Skeletal muscle satellite cell (primary cell): ENCODE data around the gene OAS3.

Experiments
- H3K27me3 ChIP-seq: 2 replicates; pipeline ENCODE4 v1.7.0; 2013; ENCODE audit warnings: low read length; ENCODE audit not compliant: control insufficient read depth, insufficient read depth
- H3K36me3 ChIP-seq: 2 replicates; pipeline ENCODE4 v1.7.0; 2013; ENCODE audit warnings: mild to moderate bottlenecking, control low read depth, low read length; ENCODE audit not compliant: insufficient read depth
- H3K4me1 ChIP-seq: 2 replicates; pipeline ENCODE4 v1.7.0; 2013; ENCODE audit warnings: low read length; ENCODE audit not compliant: control insufficient read depth, insufficient read depth
- H3K4me2 ChIP-seq: 2 replicates; pipeline ENCODE4 v1.7.0; 2013; ENCODE audit warnings: mild to moderate bottlenecking, low read length
- H3K4me3 ChIP-seq: 2 replicates; pipeline ENCODE4 v1.7.0; 2013; ENCODE audit warnings: low read length
- H3K9ac ChIP-seq: 2 replicates; pipeline ENCODE4 v1.7.0; 2013; ENCODE audit warnings: mild to moderate bottlenecking, low read depth, low read length, moderate library complexity
- H3K9me3 ChIP-seq: replicated peaks from 2 replicates; pipeline ENCODE4 v1.7.0; 2013; ENCODE audit warnings: mild to moderate bottlenecking, control low read depth, low read length

The OAS3 gene

DNA sequence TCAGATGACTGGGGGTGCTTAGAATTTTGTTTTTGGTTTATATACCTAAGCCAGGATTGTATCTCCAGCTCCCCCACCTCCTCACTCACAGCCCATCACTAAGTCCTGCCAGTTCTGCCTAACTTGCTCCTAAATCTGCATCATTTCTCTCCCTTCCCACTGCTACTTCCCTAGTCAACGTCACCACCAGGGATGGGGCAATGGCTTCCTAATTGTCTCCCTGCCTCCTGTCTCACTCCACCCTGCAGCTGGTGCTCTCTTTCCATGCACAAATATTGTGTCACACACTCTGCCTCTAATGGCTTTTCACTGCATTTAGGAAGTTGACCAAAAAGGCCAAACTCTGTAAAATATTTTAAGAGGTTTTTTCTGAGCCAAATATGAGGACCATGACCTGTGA, 51.5 kb downstream of the OAS3 start:
- Histone ChIP-seq H3K27me3 (peaks cover 10% of the 10 kb centered on the region), H3K4me3 (no peak overlapping the region), H3K9ac (no peak overlapping the region), H3K36me3 (no peaks in the 10 kb centered on the region), H3K9me3 (no peaks in the 10 kb centered on the region), H3K4me2 (no peak overlapping the region), H3K4me1 (no peaks in the 10 kb centered on the region)

DNA sequence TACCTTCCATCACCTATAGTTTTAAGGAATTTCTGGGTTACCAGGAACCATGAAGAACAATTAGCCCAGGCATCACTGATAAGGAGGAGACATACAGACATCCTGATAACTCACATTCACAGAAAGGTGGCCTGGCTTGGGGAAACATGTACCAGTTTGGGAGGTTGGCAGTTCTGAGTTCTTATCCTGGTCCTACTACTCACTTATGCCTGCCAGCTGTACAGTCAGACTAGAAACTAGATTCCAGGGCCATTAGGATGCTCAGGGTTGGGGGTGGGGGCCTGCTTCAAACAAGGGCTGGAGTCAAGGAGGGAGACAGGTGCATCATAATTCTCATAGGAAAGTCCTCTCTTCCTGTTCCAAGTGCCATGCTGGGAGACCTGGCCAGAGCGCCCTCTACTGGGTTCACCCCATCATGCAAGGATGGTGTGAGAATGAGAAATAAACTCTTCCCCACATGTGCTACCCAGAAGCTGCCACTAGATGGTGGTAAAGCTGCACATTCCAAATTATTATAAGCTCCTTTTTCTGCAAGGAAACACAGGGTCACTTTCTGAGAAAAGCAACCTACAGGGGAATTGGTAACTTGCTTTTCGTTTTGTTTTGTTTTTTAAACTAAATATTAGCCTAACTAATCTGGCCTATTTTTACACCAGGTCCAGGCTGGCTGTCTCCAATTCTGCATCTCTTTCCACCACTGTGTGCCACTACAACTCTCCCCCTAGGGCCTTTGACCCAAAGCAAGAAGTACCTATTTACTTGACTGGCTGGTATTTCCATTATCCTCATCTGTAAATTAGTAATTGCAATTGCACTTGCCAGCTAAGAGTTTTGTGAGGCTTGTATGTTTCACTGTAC, 54.5 kb downstream of the OAS3 start:
- H3K4me1 ChIP-seq = no peaks in the 10 kb centered on the region
- H3K36me3 ChIP-seq = no peaks in the 10 kb centered on the region
- H3K9me3 ChIP-seq = no peaks in the 10 kb centered on the region
- no peak overlapping the region for H3K9ac ChIP-seq
- no peak overlapping the region for H3K4me3 ChIP-seq
- no peak overlapping the region for H3K4me2 ChIP-seq
- H3K27me3 ChIP-seq = peaks cover 13% of the 10 kb centered on the region

DNA sequence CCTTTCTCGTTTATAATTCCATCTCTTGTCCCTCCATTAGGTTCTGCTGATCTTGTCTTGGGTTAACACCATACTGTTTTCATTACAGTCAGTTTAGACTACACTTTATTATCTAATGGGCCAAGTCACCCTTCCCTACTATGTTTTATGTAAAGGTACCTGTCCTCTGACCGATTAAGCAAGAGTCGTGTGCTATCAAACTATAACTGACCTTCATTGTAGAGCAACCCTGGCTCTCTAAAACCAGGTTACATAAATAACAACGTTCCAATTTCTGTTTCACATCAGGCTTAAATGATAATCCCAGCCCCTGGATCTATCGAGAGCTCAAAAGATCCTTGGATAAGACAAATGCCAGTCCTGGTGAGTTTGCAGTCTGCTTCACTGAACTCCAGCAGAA, 56.7 kb downstream of the OAS3 start:
- Histone ChIP-seq H3K36me3 (no peaks in the 10 kb centered on the region), H3K9me3 (peaks cover 3% of the 10 kb centered on the region), H3K27me3 (peaks cover 19% of the 10 kb centered on the region), H3K4me2 (no peak overlapping the region), H3K9ac (no peak overlapping the region), H3K4me3 (no peak overlapping the region), H3K4me1 (no peaks in the 10 kb centered on the region)

DNA sequence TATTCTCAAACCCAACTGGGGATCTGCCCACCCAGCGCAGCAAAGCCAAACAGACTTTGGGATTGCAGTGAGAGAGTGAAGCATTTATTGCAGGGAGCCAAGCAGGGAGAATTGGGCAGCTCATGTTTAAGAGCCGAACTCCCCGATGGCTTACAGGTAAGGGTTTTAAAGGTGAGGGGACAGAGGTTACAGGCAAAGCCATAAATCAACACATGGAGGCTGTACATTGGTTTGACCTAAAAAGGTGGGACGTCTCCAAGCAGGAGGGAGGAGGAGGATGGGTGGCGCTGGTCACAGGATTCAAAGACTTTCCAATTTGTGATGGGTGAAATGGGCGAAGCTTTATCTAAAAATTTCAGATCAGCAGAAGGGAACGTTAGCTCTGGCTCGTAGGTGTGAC, 58.2 kb downstream of the OAS3 start:
- peaks cover 16% of the 10 kb centered on the region for H3K27me3 ChIP-seq
- H3K36me3 ChIP-seq = no peaks in the 10 kb centered on the region
- H3K4me2 ChIP-seq = no peak overlapping the region
- no peaks in the 10 kb centered on the region for H3K4me1 ChIP-seq
- H3K9me3 ChIP-seq = peaks cover 3% of the 10 kb centered on the region
- no peak overlapping the region for H3K4me3 ChIP-seq
- no peak overlapping the region for H3K9ac ChIP-seq

DNA sequence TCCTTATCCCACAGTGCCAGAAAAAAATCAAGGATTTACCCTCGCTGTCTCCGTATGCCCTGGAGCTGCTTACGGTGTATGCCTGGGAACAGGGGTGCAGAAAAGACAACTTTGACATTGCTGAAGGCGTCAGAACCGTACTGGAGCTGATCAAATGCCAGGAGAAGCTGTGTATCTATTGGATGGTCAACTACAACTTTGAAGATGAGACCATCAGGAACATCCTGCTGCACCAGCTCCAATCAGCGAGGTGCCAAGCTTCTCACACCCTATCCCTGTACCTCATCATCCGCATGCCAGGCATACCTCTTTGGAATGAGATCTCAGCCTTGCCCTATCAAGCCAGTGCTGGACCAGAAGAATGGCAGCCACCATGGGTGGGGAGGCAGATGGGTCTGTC, 59.2 kb downstream of the OAS3 start:
- H3K9ac ChIP-seq = no peak overlapping the region
- H3K4me2 ChIP-seq = no peak overlapping the region
- no peaks in the 10 kb centered on the region for H3K4me1 ChIP-seq
- H3K4me3 ChIP-seq = no peak overlapping the region
- peaks cover 16% of the 10 kb centered on the region for H3K27me3 ChIP-seq
- H3K36me3 ChIP-seq = no peaks in the 10 kb centered on the region
- peaks cover 3% of the 10 kb centered on the region for H3K9me3 ChIP-seq

DNA sequence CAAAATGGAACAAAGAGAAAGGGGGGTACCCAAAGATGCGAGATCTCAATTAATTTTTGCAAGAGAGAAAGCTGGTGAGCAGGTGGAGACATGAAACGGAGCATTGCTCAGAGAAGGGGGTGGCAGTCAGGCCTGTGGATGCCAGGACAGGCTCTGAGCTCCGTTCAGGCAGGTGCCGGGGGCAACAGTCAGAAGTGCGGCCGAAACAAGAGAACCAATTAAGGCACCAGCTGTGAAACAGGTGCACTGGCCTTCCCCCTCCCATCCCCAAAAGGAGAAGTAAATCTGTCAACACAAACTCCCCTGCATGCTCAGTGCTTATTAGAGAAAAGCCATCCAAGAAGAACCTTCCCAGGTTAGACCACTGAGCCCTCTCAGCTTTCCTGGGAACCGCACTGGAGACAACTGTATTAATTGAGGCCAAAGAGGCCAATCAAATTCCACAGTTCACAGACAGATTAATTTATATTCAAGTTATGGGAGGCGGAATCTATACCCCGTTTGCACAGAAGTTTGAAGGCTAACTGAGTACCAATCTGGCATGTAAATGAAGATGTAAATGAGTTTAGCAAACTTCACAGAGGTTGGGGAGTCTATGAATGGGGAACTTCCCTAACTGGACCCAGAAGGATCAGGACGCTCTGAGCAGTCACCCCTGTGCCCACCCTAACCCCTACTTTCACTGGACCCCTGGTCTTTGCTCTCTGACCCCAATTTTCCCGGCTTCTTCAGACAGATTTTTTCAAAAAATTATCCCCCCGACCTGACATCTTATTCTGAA, 60.9 kb downstream of the OAS3 start:
- Histone ChIP-seq H3K4me2 (no peak overlapping the region), H3K4me1 (no peaks in the 10 kb centered on the region), H3K9me3 (peaks cover 3% of the 10 kb centered on the region), H3K27me3 (peaks cover 23% of the 10 kb centered on the region), H3K9ac (no peak overlapping the region), H3K36me3 (no peaks in the 10 kb centered on the region), H3K4me3 (no peak overlapping the region)

DNA sequence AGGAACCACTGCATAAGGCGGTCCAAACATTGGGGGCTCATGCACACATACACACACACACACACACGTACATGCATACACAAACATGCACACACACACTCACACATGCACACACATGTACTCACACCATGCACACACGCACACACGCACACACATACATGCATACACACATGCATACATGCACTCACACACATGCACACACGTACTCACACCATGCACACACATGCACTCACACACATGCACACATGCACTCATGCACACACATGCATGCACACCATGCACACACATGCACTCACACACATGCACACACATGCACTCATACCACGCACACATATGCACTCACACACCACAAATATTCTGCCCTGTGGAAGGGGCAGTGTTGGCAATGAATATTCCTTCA, 62.2 kb downstream of the OAS3 start:
- Histone ChIP-seq H3K36me3 (no peaks in the 10 kb centered on the region), H3K4me3 (no peak overlapping the region), H3K9ac (no peak overlapping the region), H3K9me3 (peaks cover 3% of the 10 kb centered on the region), H3K4me1 (no peaks in the 10 kb centered on the region), H3K4me2 (no peak overlapping the region), H3K27me3 (peaks cover 29% of the 10 kb centered on the region)

DNA sequence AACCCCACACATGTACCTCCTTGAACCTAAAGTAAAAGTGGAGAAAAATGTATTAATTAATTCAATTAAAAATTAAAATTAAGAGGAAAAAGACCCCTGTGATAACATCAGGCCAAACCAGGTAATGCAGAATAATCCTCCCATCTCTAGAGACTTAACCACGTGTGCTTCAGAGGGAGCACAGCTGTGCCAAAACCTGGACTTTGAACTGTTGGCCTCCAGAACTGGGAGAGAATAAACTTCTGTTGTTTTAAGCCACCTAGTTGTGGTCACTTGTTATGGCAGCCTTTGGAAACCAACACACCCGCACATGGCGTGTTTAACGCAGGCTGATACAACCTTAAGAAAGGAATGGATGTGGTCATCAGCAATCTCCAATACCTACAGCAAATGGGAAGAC, 63.9 kb downstream of the OAS3 start:
- no peak overlapping the region for H3K9ac ChIP-seq
- peaks cover 27% of the 10 kb centered on the region for H3K27me3 ChIP-seq
- no peaks in the 10 kb centered on the region for H3K36me3 ChIP-seq
- no peak overlapping the region for H3K4me2 ChIP-seq
- H3K4me3 ChIP-seq = no peak overlapping the region
- H3K4me1 ChIP-seq = no peaks in the 10 kb centered on the region
- peaks cover 3% of the 10 kb centered on the region for H3K9me3 ChIP-seq

DNA sequence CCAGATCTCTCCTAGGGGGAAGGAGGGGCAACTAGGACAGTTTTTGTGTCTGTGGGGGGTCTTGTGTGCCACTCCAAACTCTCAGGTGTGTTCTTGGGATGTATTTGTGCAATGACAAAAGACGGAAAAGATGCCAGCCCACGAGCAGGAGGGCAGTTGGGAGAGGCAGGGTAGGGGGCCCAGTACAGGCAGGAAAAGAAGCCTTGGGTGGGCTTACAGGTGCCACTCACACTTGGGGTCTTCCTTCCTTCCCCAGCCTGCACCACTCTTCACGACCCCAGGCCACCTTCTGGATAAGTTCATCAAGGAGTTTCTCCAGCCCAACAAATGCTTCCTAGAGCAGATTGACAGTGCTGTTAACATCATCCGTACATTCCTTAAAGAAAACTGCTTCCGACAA, 64.4 kb downstream of the OAS3 start:
- Histone ChIP-seq H3K4me3 (no peak overlapping the region), H3K27me3 (peaks cover 22% of the 10 kb centered on the region), H3K36me3 (no peaks in the 10 kb centered on the region), H3K4me2 (no peak overlapping the region), H3K9me3 (peaks cover 3% of the 10 kb centered on the region), H3K4me1 (peaks cover 4% of the 10 kb centered on the region), H3K9ac (no peak overlapping the region)

DNA sequence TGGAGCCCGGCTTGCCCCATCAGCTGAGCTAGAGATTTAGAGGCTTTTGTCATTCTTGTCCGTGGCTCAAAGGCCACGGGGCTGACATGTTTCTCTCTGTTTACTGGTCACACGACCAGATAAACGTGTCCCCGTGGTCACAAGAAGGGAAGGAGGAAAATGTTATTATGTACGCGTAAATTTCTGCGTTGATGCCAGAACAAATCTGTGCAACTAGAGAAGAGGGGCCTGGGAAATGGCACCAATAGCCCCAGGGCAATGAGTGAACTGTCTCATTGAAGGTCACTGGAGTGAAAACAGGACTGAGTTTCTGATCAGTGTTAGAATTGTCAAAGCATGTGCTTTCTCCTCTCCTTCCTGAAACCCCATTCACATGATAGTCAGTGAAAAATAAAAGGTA, 65.4 kb downstream of the OAS3 start:
- H3K4me3 ChIP-seq = no peak overlapping the region
- H3K36me3 ChIP-seq = no peaks in the 10 kb centered on the region
- H3K9me3 ChIP-seq = peaks cover under 1% of the 10 kb centered on the region

DNA sequence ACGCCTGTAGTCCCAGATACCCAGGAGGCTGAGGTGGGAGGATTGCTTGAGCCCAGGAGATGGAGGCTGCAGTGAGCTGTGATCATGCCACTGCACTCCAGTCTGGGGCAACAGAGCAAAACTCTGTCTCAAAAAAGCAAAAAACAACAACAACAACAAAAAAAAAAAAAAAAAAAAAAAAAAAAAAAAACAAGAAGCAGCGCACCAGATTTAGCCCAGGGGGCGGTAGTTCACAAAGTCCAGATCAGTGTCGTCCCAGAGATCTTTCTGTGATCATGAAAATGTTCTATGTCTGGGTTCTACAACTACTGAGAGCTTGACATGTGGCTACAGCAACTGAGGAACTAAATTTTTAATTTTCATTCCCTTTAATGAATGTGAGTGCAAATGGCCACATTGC, 67.5 kb downstream of the OAS3 start:
- H3K9me3 ChIP-seq = no peaks in the 10 kb centered on the region
- H3K36me3 ChIP-seq = no peaks in the 10 kb centered on the region
- peaks cover 4% of the 10 kb centered on the region for H3K4me1 ChIP-seq
- no peak overlapping the region for H3K4me2 ChIP-seq
- no peak overlapping the region for H3K9ac ChIP-seq
- H3K27me3 ChIP-seq = peaks cover 21% of the 10 kb centered on the region
- H3K4me3 ChIP-seq = no peak overlapping the region

More for the DNA sequence above, 65.4 kb downstream of the OAS3 start:
- Histone ChIP-seq H3K4me1 (peaks cover 4% of the 10 kb centered on the region), H3K4me2 (no peak overlapping the region), H3K9ac (no peak overlapping the region), H3K27me3 (peaks cover 24% of the 10 kb centered on the region)
